ENCODE data around the gene RASGEF1C. TPM values are rescaled to one million over a fixed set of nuclear protein-coding genes. Genes with fewer than 3 reads are reported as not detected.

RASGEF1C gene
- total and polyA plus RNA-seq, 2 of the 13 experiments (the other 11 are each of a cell fraction or from before 2014, with no cell fraction given) = not detected

DNA sequence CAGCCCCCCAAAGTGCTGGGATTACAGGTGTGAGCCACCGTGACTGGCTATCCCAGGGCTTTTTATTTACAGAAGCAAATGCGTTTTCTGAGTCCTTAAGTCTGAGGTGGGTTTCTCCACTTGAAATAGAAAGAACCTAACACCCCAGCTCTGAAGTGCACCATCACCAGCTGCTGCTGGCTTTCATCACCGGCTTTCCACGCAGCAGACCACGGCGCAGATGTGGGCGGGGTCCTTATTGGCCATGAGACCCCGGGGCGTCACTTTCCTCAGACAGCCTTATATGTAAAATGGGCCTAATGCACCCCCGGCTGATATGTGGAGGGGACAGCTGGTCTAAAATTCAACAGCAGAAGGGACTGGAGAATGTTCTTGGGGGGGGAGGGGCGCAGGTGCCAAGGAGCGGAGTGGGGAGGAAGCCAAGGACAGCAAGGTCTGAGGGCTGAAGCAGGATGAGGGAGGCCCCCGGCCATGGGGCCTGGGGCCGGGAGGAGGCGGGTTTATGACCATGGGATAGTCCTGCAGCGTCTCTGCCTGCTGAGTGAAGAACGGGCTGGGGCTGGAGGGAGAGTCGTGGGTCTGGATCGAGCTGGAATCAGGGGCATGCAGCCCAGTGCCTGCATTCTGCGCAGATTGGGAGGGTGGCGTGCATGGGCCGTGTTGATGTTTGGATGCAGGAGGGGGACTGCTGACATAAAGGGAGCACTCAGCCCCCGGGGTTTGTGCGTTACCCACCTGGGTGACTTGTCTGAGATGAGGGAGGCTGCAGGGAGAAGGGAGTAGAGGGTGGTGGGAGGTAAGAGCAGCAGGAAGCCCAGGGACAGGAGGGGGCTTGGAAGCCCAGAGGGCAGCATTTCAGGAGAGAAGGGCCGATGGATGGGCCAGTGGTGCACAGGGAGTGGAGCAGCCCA lies 30.2 kb downstream of the RASGEF1C start:
- no peak for FAIRE-seq
- Histone ChIP-seq H2AFZ (ENCODE audit: low read length) (no peak overlapping the region), H3K27me3 (ENCODE audit: control insufficient read depth in 1 of 2, insufficient read depth in 2 of 2, low read length in 2 of 2) (peaks cover 5 to 36% of the 10 kb centered on the region in 2 experiments; a peak in 3 of 5 replicates), H3K9me3 (ENCODE audit: low read length) (no peaks in the 10 kb centered on the region), H3K9ac (ENCODE audit: insufficient read depth, low read depth, low read length) (no peak overlapping the region), H3K79me2 (ENCODE audit: insufficient read depth, low read length) (no peaks in the 10 kb centered on the region), H3K4me1 (ENCODE audit: insufficient read depth, low read length) (peaks cover 16% of the 10 kb centered on the region), H3K4me3 (replicated peaks in 1 of 3; ENCODE audit: insufficient read depth in 1 of 3, low read depth in 2 of 3, low read length in 3 of 3) (no peak overlapping the region), H4K20me1 (ENCODE audit: insufficient read depth, low read length) (no peaks in the 10 kb centered on the region), H3K4me2 (ENCODE audit: low read depth, low read length) (no peak overlapping the region), H3K27ac (ENCODE audit: extremely low read length, insufficient read depth, low read length) (no peak overlapping the region), H3K36me3 (replicated peaks in 1 of 2; ENCODE audit: control insufficient read depth in 1 of 2, insufficient read depth in 2 of 2, low read length in 2 of 2) (no peaks in the 10 kb centered on the region)
- intact Hi-C loops (cut with micrococcal nuclease; ENCODE audit: unreplicated experiment) (no loop called here), in situ Hi-C loops (cut with HindIII; ENCODE audit: extremely low pct_ligation_motif_present, low pct_unique_long_range_greater_than_20kb) (no loop called here)
- TF ChIP-seq PHF20 (CRISPR knock-in tag; IDR thresholded peaks at IDR 0.05) = no peak
- no peak for TF ChIP-seq ZNF570 (CRISPR knock-in tag; IDR thresholded peaks at IDR 0.05; ENCODE audit: borderline replicate concordance)
- TF ChIP-seq, protein P1, sequence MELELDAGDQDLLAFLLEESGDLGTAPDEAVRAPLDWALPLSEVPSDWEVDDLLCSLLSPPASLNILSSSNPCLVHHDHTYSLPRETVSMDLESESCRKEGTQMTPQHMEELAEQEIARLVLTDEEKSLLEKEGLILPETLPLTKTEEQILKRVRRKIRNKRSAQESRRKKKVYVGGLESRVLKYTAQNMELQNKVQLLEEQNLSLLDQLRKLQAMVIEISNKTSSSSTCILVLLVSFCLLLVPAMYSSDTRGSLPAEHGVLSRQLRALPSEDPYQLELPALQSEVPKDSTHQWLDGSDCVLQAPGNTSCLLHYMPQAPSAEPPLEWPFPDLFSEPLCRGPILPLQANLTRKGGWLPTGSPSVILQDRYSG (CRISPR knock-in tag; IDR thresholded peaks at IDR 0.05) = no peak
- TF ChIP-seq SATB2 (CRISPR knock-in tag; IDR thresholded peaks at IDR 0.05) = no peak
- TF ChIP-seq RBFOX2 (IDR thresholded peaks at IDR 0.05; ENCODE audit: low read depth, low read length) = no peak
- TF ChIP-seq FOXO1 (CRISPR knock-in tag; IDR thresholded peaks at IDR 0.05) = no peak
- no peak for TF ChIP-seq ZNF816 (CRISPR knock-in tag; IDR thresholded peaks at IDR 0.05; ENCODE audit: borderline replicate concordance)
- TF ChIP-seq ZNF563 (CRISPR knock-in tag; IDR thresholded peaks at IDR 0.05) = no peak
- TF ChIP-seq NFE2L1 (CRISPR knock-in tag; IDR thresholded peaks at IDR 0.05; ENCODE audit: borderline replicate concordance) = no peak
- TF ChIP-seq SKI (IDR thresholded peaks at IDR 0.05; ENCODE audit: partially characterized antibody) = no peak
- no peak for TF ChIP-seq ZNF446 (CRISPR knock-in tag; IDR thresholded peaks at IDR 0.05)
- no peak for TF ChIP-seq KAT2B (IDR thresholded peaks at IDR 0.05; ENCODE audit: borderline replicate concordance, low read depth, low read length)
- no peak for TF ChIP-seq ZNF264 (CRISPR knock-in tag; IDR thresholded peaks at IDR 0.05)
- no peak for TF ChIP-seq ATM (IDR thresholded peaks at IDR 0.05; ENCODE audit: borderline replicate concordance)
- TF ChIP-seq GABPB1 (CRISPR knock-in tag; IDR thresholded peaks at IDR 0.05) = no peak
- TF ChIP-seq, protein P2, sequence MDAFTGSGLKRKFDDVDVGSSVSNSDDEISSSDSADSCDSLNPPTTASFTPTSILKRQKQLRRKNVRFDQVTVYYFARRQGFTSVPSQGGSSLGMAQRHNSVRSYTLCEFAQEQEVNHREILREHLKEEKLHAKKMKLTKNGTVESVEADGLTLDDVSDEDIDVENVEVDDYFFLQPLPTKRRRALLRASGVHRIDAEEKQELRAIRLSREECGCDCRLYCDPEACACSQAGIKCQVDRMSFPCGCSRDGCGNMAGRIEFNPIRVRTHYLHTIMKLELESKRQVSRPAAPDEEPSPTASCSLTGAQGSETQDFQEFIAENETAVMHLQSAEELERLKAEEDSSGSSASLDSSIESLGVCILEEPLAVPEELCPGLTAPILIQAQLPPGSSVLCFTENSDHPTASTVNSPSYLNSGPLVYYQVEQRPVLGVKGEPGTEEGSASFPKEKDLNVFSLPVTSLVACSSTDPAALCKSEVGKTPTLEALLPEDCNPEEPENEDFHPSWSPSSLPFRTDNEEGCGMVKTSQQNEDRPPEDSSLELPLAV (CRISPR knock-in tag; conservative IDR thresholded peaks at IDR 0.05; ENCODE audit: low read depth) = no peak
- TF ChIP-seq ZNF343 (CRISPR knock-in tag; IDR thresholded peaks at IDR 0.05) = no peak
- TF ChIP-seq, protein P3, sequence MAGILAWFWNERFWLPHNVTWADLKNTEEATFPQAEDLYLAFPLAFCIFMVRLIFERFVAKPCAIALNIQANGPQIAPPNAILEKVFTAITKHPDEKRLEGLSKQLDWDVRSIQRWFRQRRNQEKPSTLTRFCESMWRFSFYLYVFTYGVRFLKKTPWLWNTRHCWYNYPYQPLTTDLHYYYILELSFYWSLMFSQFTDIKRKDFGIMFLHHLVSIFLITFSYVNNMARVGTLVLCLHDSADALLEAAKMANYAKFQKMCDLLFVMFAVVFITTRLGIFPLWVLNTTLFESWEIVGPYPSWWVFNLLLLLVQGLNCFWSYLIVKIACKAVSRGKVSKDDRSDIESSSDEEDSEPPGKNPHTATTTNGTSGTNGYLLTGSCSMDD (CRISPR knock-in tag; IDR thresholded peaks at IDR 0.05) = no peak
- no peak for TF ChIP-seq HMG20B (CRISPR knock-in tag; conservative IDR thresholded peaks at IDR 0.05)
- no TSS peak for BruUV-seq (replicated peaks)
- ATAC-seq = no peak
- CTCF ChIA-PET (ENCODE audit: low intra/inter-chr PET ratio, low total read pairs) = no interaction called here
- DNase-seq (ENCODE audit: low spot score) = no peak
- POLR2A ChIA-PET = no interaction called here
- WGBS (ENCODE audit: low lambda C conversion rate) = 52% methylated on average over 25 of the region's 25 CpGs
